IMR-90 (cell line): ENCODE results near the gene NKAIN2. TPM values are rescaled to one million over a fixed set of nuclear protein-coding genes. Genes with fewer than 3 reads are reported as not detected.

Source experiments
- ATAC-seq: fragments of 200-7000 bp; cut with Tn5 transposase; 2 replicates; pipeline ENCODE4 v1.9.1; 2020; ENCODE audit warnings: low read depth, mild to moderate bottlenecking, moderate library complexity
- BruUV-seq: library from RNA; stranded (reverse); fragments of 400-500 nt; replicated peaks from 2 replicates; lab custom pipeline; 2021; lab: Mats Ljungman, UMichigan
- CTCF ChIA-PET: fragments of 300-600 bp; formaldehyde crosslinking; extraction: SDS; loops from one replicate; lab custom pipeline; 2021; ENCODE audit warnings: antibody characterized with exemption; lab: Yijun Ruan, JAX
- POLR2A ChIA-PET: fragments of 300-600 bp; sonication (Branson Sonifier 250); formaldehyde crosslinking; loops from one replicate; lab custom pipeline; 2022; ENCODE audit warnings: antibody characterized with exemption; ENCODE audit not compliant: unreplicated experiment; lab: Charles Lee
- DNase-seq: peaks from one replicate; pipeline ENCODE4 v3.0.0; 2013
- H2AFZ ChIP-seq: replicated peaks from 2 replicates; pipeline ENCODE3; 2013; ENCODE audit warnings: low read length, mild to moderate bottlenecking; ENCODE audit not compliant: poor library complexity
- H2AK5ac ChIP-seq: 2 replicates; pipeline ENCODE4 v1.6.1; 2013; ENCODE audit warnings: low read depth, low read length, inconsistent platforms
- H2AK9ac ChIP-seq: replicated peaks from 2 replicates; pipeline ENCODE3; 2013; ENCODE audit warnings: mild to moderate bottlenecking, low read depth, low read length, moderate library complexity; ENCODE audit not compliant: poor library complexity
- H2BK120ac ChIP-seq: 2 replicates; pipeline ENCODE4 v1.6.1; 2013; ENCODE audit warnings: low read depth, low read length, inconsistent platforms
- H2BK15ac ChIP-seq: 3 replicates; pipeline ENCODE4 v1.6.1; 2013; ENCODE audit warnings: low read depth, low read length, inconsistent platforms
- H2BK20ac ChIP-seq: 2 replicates; pipeline ENCODE4 v1.6.1; 2013; ENCODE audit warnings: low read depth, mild to moderate bottlenecking, inconsistent platforms, low read length, moderate library complexity
- H2BK5ac ChIP-seq: 2 replicates; pipeline ENCODE4 v1.6.1; 2013; ENCODE audit warnings: mild to moderate bottlenecking, low read depth, low read length, inconsistent platforms; ENCODE audit not compliant: poor library complexity, severe bottlenecking
- H3K14ac ChIP-seq: replicated peaks from 2 replicates; pipeline ENCODE4 v1.6.1; 2013; ENCODE audit warnings: low read depth, low read length, inconsistent platforms
- H3K18ac ChIP-seq: 2 replicates; pipeline ENCODE4 v1.6.1; 2013; ENCODE audit warnings: low read depth, low read length, control low read depth
- H3K23ac ChIP-seq: 2 replicates; pipeline ENCODE4 v1.6.1; 2013; ENCODE audit warnings: low read depth, low read length, inconsistent platforms
- H3K27ac ChIP-seq: 2 replicates; pipeline ENCODE4 v1.5.1; 2013; ENCODE audit warnings: mild to moderate bottlenecking, control low read depth, low read length; ENCODE audit not compliant: insufficient read depth
- H3K27me3 ChIP-seq: 2 replicates; pipeline ENCODE4 v1.6.1; 2013; ENCODE audit warnings: low read length; ENCODE audit not compliant: control insufficient read depth, insufficient read depth
- H3K36me3 ChIP-seq: 2 replicates; pipeline ENCODE4 v1.6.1; 2013; ENCODE audit warnings: low read length, mixed read lengths; ENCODE audit not compliant: control insufficient read depth, insufficient read depth
- H3K4ac ChIP-seq: 2 replicates; pipeline ENCODE4 v1.6.1; 2013; ENCODE audit warnings: low read depth, low read length, inconsistent platforms
- H3K4me1 ChIP-seq: 2 replicates; pipeline ENCODE4 v1.6.1; 2013; ENCODE audit warnings: low read length, mixed read lengths; ENCODE audit not compliant: control insufficient read depth, insufficient read depth
- H3K4me2 ChIP-seq: 2 replicates; pipeline ENCODE4 v1.6.1; 2013; ENCODE audit warnings: low read depth, mild to moderate bottlenecking, control low read depth, low read length, moderate library complexity
- H3K4me3 ChIP-seq: 2 replicates; pipeline ENCODE4 v1.5.1; 2013; ENCODE audit warnings: low read depth, mild to moderate bottlenecking, control low read depth, low read length, moderate library complexity; ENCODE audit not compliant: insufficient read depth
- H3K56ac ChIP-seq: 2 replicates; pipeline ENCODE4 v1.6.1; 2013; ENCODE audit warnings: low read length, inconsistent platforms; ENCODE audit not compliant: insufficient read depth; ENCODE audit errors: extremely low read depth
- H3K79me1 ChIP-seq, 2 experiments: 2 replicates each; pipeline ENCODE4 v1.6.1; 2013; ENCODE audit warnings: low read length in 2 of 2, inconsistent platforms in 1 of 2, low read depth in 1 of 2
- H3K9ac ChIP-seq: 2 replicates; pipeline ENCODE4 v1.6.1; 2013; ENCODE audit warnings: low read depth, low read length, control low read depth
- H3K9me1 ChIP-seq: 2 replicates; pipeline ENCODE4 v1.6.1; 2013; ENCODE audit warnings: low read length, inconsistent platforms; ENCODE audit not compliant: insufficient read depth
- H3K9me3 ChIP-seq: 2 replicates; pipeline ENCODE4 v1.6.1; 2013; ENCODE audit warnings: low read length; ENCODE audit not compliant: control insufficient read depth, insufficient read depth
- H4K20me1 ChIP-seq: 2 replicates; pipeline ENCODE4 v1.6.1; 2013; ENCODE audit warnings: low read length, inconsistent platforms; ENCODE audit not compliant: insufficient read depth
- H4K5ac ChIP-seq: 2 replicates; pipeline ENCODE4 v1.6.1; 2013; ENCODE audit warnings: mild to moderate bottlenecking, low read depth, low read length, control low read depth
- H4K8ac ChIP-seq, 2 experiments: 2 replicates each; pipeline ENCODE4 v1.6.1; 2013; ENCODE audit warnings: low read depth in 2 of 2, low read length in 2 of 2, control low read depth in 1 of 2, inconsistent platforms in 1 of 2
- H4K91ac ChIP-seq: 2 replicates; pipeline ENCODE4 v1.6.1; 2013; ENCODE audit warnings: low read depth, low read length, inconsistent platforms; ENCODE audit not compliant: insufficient read depth
- BHLHE40 ChIP-seq: fragments of 150-350 bp; IDR thresholded peaks from 2 replicates; pipeline ENCODE4 v1.6.1; 2016; ENCODE audit warnings: mild to moderate bottlenecking, low read depth, low read length
- CEBPB ChIP-seq: IDR thresholded peaks from 2 replicates; pipeline ENCODE4 v1.6.1; 2012; ENCODE audit warnings: low read depth, low read length, improper control_type of control experiment
- CHD1 ChIP-seq: IDR thresholded peaks from 2 replicates; pipeline ENCODE4 v1.6.1; 2012; ENCODE audit warnings: low read depth, low read length, improper control_type of control experiment
- FOS ChIP-seq: fragments of 150-350 bp; IDR thresholded peaks from 2 replicates; pipeline ENCODE4 v1.6.1; 2016; ENCODE audit warnings: low read depth, low read length
- MAFK ChIP-seq: IDR thresholded peaks from 2 replicates; pipeline ENCODE4 v1.6.1; 2012; ENCODE audit warnings: low read depth, low read length, improper control_type of control experiment
- MXI1 ChIP-seq: IDR thresholded peaks from 2 replicates; pipeline ENCODE4 v1.6.1; 2012; ENCODE audit warnings: low read depth, mild to moderate bottlenecking, low read length, moderate library complexity, borderline replicate concordance
- POLR2A ChIP-seq: IDR thresholded peaks from 2 replicates; pipeline ENCODE4 v1.6.1; 2012; ENCODE audit warnings: mild to moderate bottlenecking, low read depth, low read length
- RAD21 ChIP-seq: IDR thresholded peaks from 2 replicates; pipeline ENCODE4 v1.6.1; 2012; ENCODE audit warnings: low read length, improper control_type of control experiment
- RCOR1 ChIP-seq: IDR thresholded peaks from 2 replicates; pipeline ENCODE4 v1.6.1; 2012; ENCODE audit warnings: mild to moderate bottlenecking, low read length, improper control_type of control experiment; ENCODE audit not compliant: insufficient replicate concordance
- RFX5 ChIP-seq: IDR thresholded peaks from 2 replicates; pipeline ENCODE4 v1.8.0; 2012; ENCODE audit warnings: low read depth, mild to moderate bottlenecking, low read length, moderate library complexity
- SMC3 ChIP-seq: fragments of 150-350 bp; IDR thresholded peaks from 2 replicates; pipeline ENCODE4 v1.6.1; 2016; ENCODE audit warnings: low read depth, mild to moderate bottlenecking, antibody characterized with exemption, low read length, moderate library complexity
- WGBS, 2 experiments: methylation state at CpG; one replicate each; pipeline versions ENCODE4 v1.1.5 to v1.1.7; 2013; ENCODE audit warnings: missing lambda C conversion rate in 2 of 2; ENCODE audit not compliant: insufficient read length in 1 of 2; ENCODE audit errors: extremely low coverage in 2 of 2; 5-methylcytosine and 5-hydroxymethylcytosine counted together
- dilution Hi-C: fragments of 300-500 bp; cut with HindIII; formaldehyde crosslinking; loops from one replicate; pipeline ENCODE4 v1.14.3; 2018; ENCODE audit warnings: low sequenced_read_pairs; ENCODE audit not compliant: unreplicated experiment
- in situ Hi-C: fragments of 300-500 bp; cut with MboI; formaldehyde crosslinking; loops from 3 replicates; pipeline ENCODE4 v1.14.3; 2019; ENCODE audit warnings: low sequenced_read_pairs, inconsistent platforms, mixed read lengths
- intact Hi-C: fragments of 100-400 bp; cut with micrococcal nuclease; formaldehyde crosslinking; loops from 2 replicates; pipeline ENCODE4 v1.10.0; 2022
- polyA plus RNA-seq, 3 experiments: library from polyadenylated mRNA; depleted of rRNA; stranded (reverse); fragments of >200 nt; gene quantifications; 2 replicates each; pipeline ENCODE4 v1.2.3, GENCODE V29; 2012; ENCODE audit warnings: low replicate concordance in 1 of 3
- total RNA-seq: library from RNA; depleted of rRNA; stranded (reverse); fragments of >200 nt; gene quantifications from 2 replicates; pipeline ENCODE4 v1.2.3, GENCODE V29; 2012
- TF ChIP-seq, protein P1 (sequence below): fragments of 150-350 bp; IDR thresholded peaks from 2 replicates; pipeline ENCODE4 v1.6.1; 2017; ENCODE audit warnings: mild to moderate bottlenecking, antibody characterized with exemption, low read length, low read depth
- TF ChIP-seq, protein P2 (sequence below): conservative IDR thresholded peaks from 2 replicates; pipeline ENCODE4 v1.5.1; 2012; ENCODE audit warnings: mild to moderate bottlenecking, low read depth, low read length, improper control_type of control experiment

NKAIN2 gene
- total and polyA plus RNA-seq, 2 of the 4 experiments (the other 2 are of a cell fraction), result not detected

DNA sequence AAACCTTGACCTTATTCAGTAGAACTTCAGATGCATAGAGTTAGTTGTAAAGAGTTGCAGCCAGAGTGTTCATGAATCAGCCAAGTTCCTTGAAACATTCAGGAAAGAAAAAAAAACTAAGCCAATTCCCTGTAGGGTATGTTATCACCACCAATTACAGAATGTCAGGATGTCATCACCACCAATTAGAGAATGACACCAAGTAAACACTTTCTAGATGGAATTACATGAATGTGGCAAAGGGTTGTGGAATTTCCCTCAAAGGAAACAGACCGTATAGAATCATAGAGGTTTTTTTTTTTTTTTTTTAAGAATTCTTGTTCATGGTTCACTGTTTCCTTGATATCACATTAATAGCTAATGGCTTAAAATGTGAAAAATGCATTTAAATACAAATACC lies 686.5 kb downstream of the NKAIN2 start:
- CTCF ChIA-PET, result no interaction called here
- POLR2A ChIA-PET, result no interaction called here
- Histone ChIP-seq H3K56ac (no peak overlapping the region), H2BK20ac (no peak overlapping the region), H2AFZ (no peak overlapping the region), H3K9me3 (no peaks in the 10 kb centered on the region), H3K27me3 (no peaks in the 10 kb centered on the region), H3K9ac (no peak overlapping the region), H3K23ac (no peak overlapping the region), H3K18ac (no peak overlapping the region), H3K4me3 (no peak overlapping the region), H3K4me2 (no peak overlapping the region), H2BK15ac (no peak overlapping the region), H3K4me1 (no peaks in the 10 kb centered on the region), H3K9me1 (no peaks in the 10 kb centered on the region), H4K20me1 (no peaks in the 10 kb centered on the region), H3K14ac (no peak overlapping the region), H4K8ac (no peak overlapping the region), H3K79me1 (no peaks in the 10 kb centered on the region), H4K91ac (no peak overlapping the region), H3K27ac (no peak overlapping the region), H2BK5ac (no peak overlapping the region), H3K4ac (no peak overlapping the region), H4K5ac (no peak overlapping the region), H2BK120ac (no peak overlapping the region), H2AK5ac (no peak overlapping the region), H2AK9ac (no peak overlapping the region), H3K36me3 (no peaks in the 10 kb centered on the region)
- no TSS peak for BruUV-seq
- DNase-seq, result no peak
- dilution Hi-C loops (no loop called here), in situ Hi-C loops (no loop called here), intact Hi-C loops (no loop called here)
- no peak for ATAC-seq
- no peak for TF ChIP-seq CHD1
- TF ChIP-seq, protein P1, sequence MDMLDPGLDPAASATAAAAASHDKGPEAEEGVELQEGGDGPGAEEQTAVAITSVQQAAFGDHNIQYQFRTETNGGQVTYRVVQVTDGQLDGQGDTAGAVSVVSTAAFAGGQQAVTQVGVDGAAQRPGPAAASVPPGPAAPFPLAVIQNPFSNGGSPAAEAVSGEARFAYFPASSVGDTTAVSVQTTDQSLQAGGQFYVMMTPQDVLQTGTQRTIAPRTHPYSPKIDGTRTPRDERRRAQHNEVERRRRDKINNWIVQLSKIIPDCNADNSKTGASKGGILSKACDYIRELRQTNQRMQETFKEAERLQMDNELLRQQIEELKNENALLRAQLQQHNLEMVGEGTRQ, result no peak
- TF ChIP-seq, protein P2, sequence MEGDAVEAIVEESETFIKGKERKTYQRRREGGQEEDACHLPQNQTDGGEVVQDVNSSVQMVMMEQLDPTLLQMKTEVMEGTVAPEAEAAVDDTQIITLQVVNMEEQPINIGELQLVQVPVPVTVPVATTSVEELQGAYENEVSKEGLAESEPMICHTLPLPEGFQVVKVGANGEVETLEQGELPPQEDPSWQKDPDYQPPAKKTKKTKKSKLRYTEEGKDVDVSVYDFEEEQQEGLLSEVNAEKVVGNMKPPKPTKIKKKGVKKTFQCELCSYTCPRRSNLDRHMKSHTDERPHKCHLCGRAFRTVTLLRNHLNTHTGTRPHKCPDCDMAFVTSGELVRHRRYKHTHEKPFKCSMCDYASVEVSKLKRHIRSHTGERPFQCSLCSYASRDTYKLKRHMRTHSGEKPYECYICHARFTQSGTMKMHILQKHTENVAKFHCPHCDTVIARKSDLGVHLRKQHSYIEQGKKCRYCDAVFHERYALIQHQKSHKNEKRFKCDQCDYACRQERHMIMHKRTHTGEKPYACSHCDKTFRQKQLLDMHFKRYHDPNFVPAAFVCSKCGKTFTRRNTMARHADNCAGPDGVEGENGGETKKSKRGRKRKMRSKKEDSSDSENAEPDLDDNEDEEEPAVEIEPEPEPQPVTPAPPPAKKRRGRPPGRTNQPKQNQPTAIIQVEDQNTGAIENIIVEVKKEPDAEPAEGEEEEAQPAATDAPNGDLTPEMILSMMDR, result no peak
- no peak for TF ChIP-seq FOS
- no peak for TF ChIP-seq RFX5
- TF ChIP-seq BHLHE40, result no peak
- TF ChIP-seq RAD21, result no peak
- no peak for TF ChIP-seq MXI1
- no peak for TF ChIP-seq MAFK
- TF ChIP-seq POLR2A, result no peak
- no peak for TF ChIP-seq CEBPB
- no peak for TF ChIP-seq SMC3
- no peak for TF ChIP-seq RCOR1
- WGBS, 2 experiments, result no CpG with 5 or more reads among the region's 1 CpG
